GM18526 (cell line): Measurements from ENCODE around the gene DYNLL1.

Experiments
- POLR2A ChIP-seq: IDR thresholded peaks from 3 replicates; pipeline ENCODE4 v1.6.1; 2011; ENCODE audit not compliant: insufficient read length; ENCODE audit errors: extremely low read depth

Gene DYNLL1

GRCh38 chr12:120532701-120533238 lies 36.9 kb downstream of the DYNLL1 start:
- no peak for TF ChIP-seq POLR2A

- TF ChIP-seq POLR2A = peak; percentile 97
Measured at GRCh38 chr12:120534203-120534702, 38.3 kb downstream of the DYNLL1 start, which contains the start of gene RNF10. RNF10 (plus strand) TSS chr12:120534356; CDS start chr12:120534812, 456 bp downstream.

GRCh38 chr12:120534703-120535655 lies 39.1 kb downstream of the DYNLL1 start:
- peak; percentile 29 for TF ChIP-seq POLR2A

GRCh38 chr12:120536064-120536791 lies 40.3 kb downstream of the DYNLL1 start:
- TF ChIP-seq POLR2A = no peak

GRCh38 chr12:120537856-120538220 lies 41.9 kb downstream of the DYNLL1 start:
- no peak for TF ChIP-seq POLR2A

- no peak for TF ChIP-seq POLR2A
Measured at GRCh38 chr12:120538281-120539156, 42.6 kb downstream of the DYNLL1 start.

- TF ChIP-seq POLR2A = no peak
Measured at GRCh38 chr12:120539303-120539702, 43.4 kb downstream of the DYNLL1 start.

- no peak for TF ChIP-seq POLR2A
Measured at GRCh38 chr12:120540445-120540844, 44.5 kb downstream of the DYNLL1 start.

- no peak for TF ChIP-seq POLR2A
Measured at GRCh38 chr12:120542166-120542565, 46.3 kb downstream of the DYNLL1 start.

- no peak for TF ChIP-seq POLR2A
Measured at GRCh38 chr12:120544691-120545090, 48.8 kb downstream of the DYNLL1 start.

- no peak for TF ChIP-seq POLR2A
Measured at GRCh38 chr12:120546050-120546386, 50.1 kb downstream of the DYNLL1 start.
